Lower leg skin (tissue), 3 donors: ENCODE results near the gene UBAP2.

Source experiments
- POLR2A ChIP-seq, 2 donors: fragments of 450-650 bp; IDR thresholded peaks; one replicate each; pipeline ENCODE4 v1.6.1; 2016 to 2017; ENCODE audit warnings: antibody characterized with exemption in 2 of 2, mild to moderate bottlenecking in 1 of 2, moderate library complexity in 1 of 2
- TF ChIP-seq, protein P1 (sequence below), 3 donors: fragments of 450-650 bp; IDR thresholded peaks; one replicate each; pipeline ENCODE4 v1.5.1; 2016; ENCODE audit warnings: antibody characterized with exemption in 3 of 3, mild to moderate bottlenecking in 3 of 3, moderate library complexity in 2 of 3

DNA sequence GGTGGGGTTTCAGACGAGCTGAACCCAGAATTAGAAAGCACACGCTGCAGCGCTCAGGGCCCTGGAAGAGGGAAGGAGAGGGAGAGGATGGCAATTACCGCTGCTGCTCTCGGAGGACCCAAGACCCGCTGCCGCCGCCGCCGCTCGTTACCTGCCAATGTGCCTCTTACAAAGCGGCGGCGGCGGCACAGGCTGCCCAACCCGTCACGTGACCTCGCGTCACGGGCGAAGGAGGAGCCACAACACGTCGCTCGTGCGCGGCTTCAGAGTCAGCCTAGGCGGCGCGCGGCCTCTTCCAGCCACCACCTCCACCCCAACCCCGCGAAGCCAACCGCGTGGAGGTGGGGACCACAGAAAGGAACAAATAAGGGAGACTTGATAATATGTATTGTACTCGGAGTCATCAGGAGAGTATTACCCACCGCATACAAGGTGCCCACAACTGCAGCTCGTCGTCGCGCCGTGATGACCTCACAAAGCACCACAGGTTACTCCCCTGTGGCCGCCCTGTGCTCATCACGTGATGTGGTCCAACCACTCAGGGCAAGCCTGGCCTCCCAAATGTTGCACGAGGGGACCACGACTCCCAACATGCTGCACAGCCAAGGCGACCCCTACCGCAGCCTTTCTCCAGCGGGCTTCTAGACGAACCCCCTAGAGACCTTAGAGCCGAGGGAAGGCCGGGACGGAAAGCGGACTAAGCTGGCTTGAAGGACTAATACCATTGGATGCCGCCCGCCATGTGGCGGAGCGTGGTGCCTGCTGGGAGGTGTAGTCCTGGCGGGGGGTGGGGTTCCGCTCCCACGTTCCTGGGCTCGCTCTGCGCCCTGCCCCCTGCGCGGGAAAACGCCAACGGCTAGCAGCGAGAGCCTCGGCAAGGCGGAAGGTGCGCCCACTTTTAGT, at the start of gene UBAP2:
- peak in 1 of 2 donors; percentile 30 for TF ChIP-seq POLR2A (IDR thresholded peaks at IDR 0.05)
- TF ChIP-seq, protein P1, sequence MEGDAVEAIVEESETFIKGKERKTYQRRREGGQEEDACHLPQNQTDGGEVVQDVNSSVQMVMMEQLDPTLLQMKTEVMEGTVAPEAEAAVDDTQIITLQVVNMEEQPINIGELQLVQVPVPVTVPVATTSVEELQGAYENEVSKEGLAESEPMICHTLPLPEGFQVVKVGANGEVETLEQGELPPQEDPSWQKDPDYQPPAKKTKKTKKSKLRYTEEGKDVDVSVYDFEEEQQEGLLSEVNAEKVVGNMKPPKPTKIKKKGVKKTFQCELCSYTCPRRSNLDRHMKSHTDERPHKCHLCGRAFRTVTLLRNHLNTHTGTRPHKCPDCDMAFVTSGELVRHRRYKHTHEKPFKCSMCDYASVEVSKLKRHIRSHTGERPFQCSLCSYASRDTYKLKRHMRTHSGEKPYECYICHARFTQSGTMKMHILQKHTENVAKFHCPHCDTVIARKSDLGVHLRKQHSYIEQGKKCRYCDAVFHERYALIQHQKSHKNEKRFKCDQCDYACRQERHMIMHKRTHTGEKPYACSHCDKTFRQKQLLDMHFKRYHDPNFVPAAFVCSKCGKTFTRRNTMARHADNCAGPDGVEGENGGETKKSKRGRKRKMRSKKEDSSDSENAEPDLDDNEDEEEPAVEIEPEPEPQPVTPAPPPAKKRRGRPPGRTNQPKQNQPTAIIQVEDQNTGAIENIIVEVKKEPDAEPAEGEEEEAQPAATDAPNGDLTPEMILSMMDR (IDR thresholded peaks at IDR 0.05), result no peak
